Neuronal stem cell (in vitro differentiated cells): Measurements from ENCODE around the gene PGC.

Experiments
- DNase-seq: peaks from one replicate; pipeline ENCODE4 v3.0.0-alpha.2; 2013; ENCODE audit warnings: low spot score
- H2AFZ ChIP-seq: one replicate; pipeline ENCODE4 v1.6.1; 2013; ENCODE audit warnings: mild to moderate bottlenecking, low read length, inconsistent platforms
- H2AK5ac ChIP-seq: 2 replicates; pipeline ENCODE4 v1.6.1; 2013; ENCODE audit warnings: low read depth, mild to moderate bottlenecking, inconsistent platforms, low read length, moderate library complexity, mixed read lengths
- H2BK120ac ChIP-seq: 2 replicates; pipeline ENCODE4 v1.6.1; 2013; ENCODE audit warnings: low read depth, mild to moderate bottlenecking, inconsistent platforms, low read length, moderate library complexity, mixed read lengths
- H2BK12ac ChIP-seq: one replicate; pipeline ENCODE4 v1.6.1; 2013; ENCODE audit warnings: low read length, inconsistent platforms
- H2BK15ac ChIP-seq: 2 replicates; pipeline ENCODE4 v1.6.1; 2013; ENCODE audit warnings: mild to moderate bottlenecking, low read length, inconsistent platforms, mixed read lengths
- H2BK5ac ChIP-seq: one replicate; pipeline ENCODE4 v1.6.1; 2013; ENCODE audit warnings: inconsistent platforms, mild to moderate bottlenecking, low read length, moderate library complexity
- H3K14ac ChIP-seq: one replicate; pipeline ENCODE4 v1.6.1; 2013; ENCODE audit warnings: low read length, inconsistent platforms
- H3K18ac ChIP-seq: 2 replicates; pipeline ENCODE4 v1.6.1; 2013; ENCODE audit warnings: low read length, inconsistent platforms
- H3K23ac ChIP-seq: 2 replicates; pipeline ENCODE4 v1.6.1; 2013; ENCODE audit warnings: low read depth, mild to moderate bottlenecking, mixed read lengths, low read length, inconsistent platforms; ENCODE audit not compliant: poor library complexity
- H3K27ac ChIP-seq: replicated peaks from 3 replicates; pipeline ENCODE4 v1.5.1; 2013; ENCODE audit warnings: low read length, inconsistent platforms
- H3K27me3 ChIP-seq, 3 experiments: 2 replicates each; pipeline ENCODE4 v1.6.1; 2013; ENCODE audit warnings: low read length in 3 of 3, mild to moderate bottlenecking in 2 of 3, inconsistent platforms in 1 of 3, low read depth in 1 of 3, mixed read lengths in 1 of 3, moderate library complexity in 1 of 3; ENCODE audit not compliant: control insufficient read depth in 3 of 3, insufficient read depth in 3 of 3
- H3K36me3 ChIP-seq, 2 donors: replicated peaks in 1 of 2; 2 replicates each; pipeline ENCODE4 v1.6.1; 2013; ENCODE audit warnings: low read length in 2 of 2; ENCODE audit not compliant: control insufficient read depth in 2 of 2, insufficient read depth in 2 of 2
- H3K4ac ChIP-seq: 2 replicates; pipeline ENCODE4 v1.6.1; 2013; ENCODE audit warnings: inconsistent platforms, mild to moderate bottlenecking, low read length, moderate library complexity
- H3K4me1 ChIP-seq, 2 donors: 1 replicate in 1 of 2; 2 replicates in 1 of 2; pipeline ENCODE4 v1.6.1; 2013; ENCODE audit warnings: low read length in 2 of 2, low read depth in 1 of 2; ENCODE audit not compliant: control insufficient read depth in 2 of 2, insufficient read depth in 1 of 2
- H3K4me2 ChIP-seq: one replicate; pipeline ENCODE4 v1.6.1; 2013; ENCODE audit warnings: mild to moderate bottlenecking, low read length, inconsistent platforms; ENCODE audit not compliant: insufficient read depth, poor library complexity, severe bottlenecking
- H3K4me3 ChIP-seq, 2 donors: 2 replicates each; pipeline ENCODE4 v1.5.1; 2013; ENCODE audit warnings: low read length in 2 of 2, mild to moderate bottlenecking in 2 of 2, inconsistent platforms in 1 of 2, moderate library complexity in 1 of 2
- H3K79me1 ChIP-seq: one replicate; pipeline ENCODE4 v1.6.1; 2013; ENCODE audit warnings: low read depth, mild to moderate bottlenecking, inconsistent platforms, low read length, moderate library complexity
- H3K9ac ChIP-seq: one replicate; pipeline ENCODE4 v1.6.1; 2013; ENCODE audit warnings: mild to moderate bottlenecking, low read depth, low read length, inconsistent platforms; ENCODE audit not compliant: poor library complexity
- H3K9me3 ChIP-seq, 2 donors: replicated peaks in 1 of 2; 2 replicates each; pipeline versions ENCODE3 to v1.6.1; 2013; ENCODE audit warnings: low read length in 2 of 2, mild to moderate bottlenecking in 2 of 2, inconsistent platforms in 1 of 2, low read depth in 1 of 2, mixed read lengths in 1 of 2, moderate library complexity in 1 of 2; ENCODE audit not compliant: control insufficient read depth in 2 of 2, insufficient read depth in 1 of 2
- H4K8ac ChIP-seq: one replicate; pipeline ENCODE4 v1.6.1; 2013; ENCODE audit warnings: low read depth, mild to moderate bottlenecking, inconsistent platforms, low read length, moderate library complexity
- H4K91ac ChIP-seq: one replicate; pipeline ENCODE4 v1.6.1; 2013; ENCODE audit warnings: low read length, low read depth, mild to moderate bottlenecking, inconsistent platforms; ENCODE audit not compliant: poor library complexity
- WGBS, 2 donors: extraction: QIAGEN DNeasy Blood & Tissue Kit; methylation state at CpG; one replicate each; pipeline ENCODE4 v1.1.7; 2013; ENCODE audit warnings: missing lambda C conversion rate in 2 of 2, mixed read lengths in 1 of 2; ENCODE audit not compliant: insufficient read length in 2 of 2, insufficient replicate concordance in 1 of 2; ENCODE audit errors: extremely low coverage in 2 of 2; 5-methylcytosine and 5-hydroxymethylcytosine counted together

PGC gene

DNA sequence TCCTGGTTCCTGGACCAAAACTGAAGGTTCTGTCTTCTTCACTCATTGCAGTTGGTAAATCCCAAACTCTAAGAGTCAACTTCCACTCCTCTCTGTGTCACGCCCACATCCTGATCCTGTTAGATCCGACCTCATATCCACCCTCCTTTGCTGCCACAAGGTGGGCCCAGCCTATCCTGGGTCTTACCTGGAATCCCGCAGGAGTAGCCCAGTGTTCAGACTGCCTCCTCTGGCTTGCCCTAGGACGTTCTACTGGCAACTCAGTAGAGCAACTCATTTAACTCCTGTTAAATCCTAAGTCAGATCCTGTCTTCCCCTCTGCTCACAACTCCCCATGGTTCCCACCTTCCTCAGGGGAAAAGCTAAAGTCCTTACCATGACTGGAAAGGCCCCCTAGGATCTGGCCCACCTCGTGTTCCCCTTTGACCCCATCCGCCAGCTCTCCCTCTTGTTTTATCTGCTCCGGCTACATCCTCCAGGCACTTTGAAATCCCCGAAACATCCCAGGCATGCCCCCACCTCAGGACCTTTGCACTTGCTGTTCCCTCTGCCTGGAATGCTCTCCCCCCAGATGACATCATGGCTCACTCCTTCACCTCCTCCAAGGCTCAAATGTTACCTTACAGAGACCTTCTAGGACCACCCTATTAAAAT lies 55.6 kb downstream of the PGC start:
- WGBS, 2 donors = no CpG with 5 or more reads among the region's 8 CpGs
- no peak overlapping the region for H3K4ac ChIP-seq

DNA sequence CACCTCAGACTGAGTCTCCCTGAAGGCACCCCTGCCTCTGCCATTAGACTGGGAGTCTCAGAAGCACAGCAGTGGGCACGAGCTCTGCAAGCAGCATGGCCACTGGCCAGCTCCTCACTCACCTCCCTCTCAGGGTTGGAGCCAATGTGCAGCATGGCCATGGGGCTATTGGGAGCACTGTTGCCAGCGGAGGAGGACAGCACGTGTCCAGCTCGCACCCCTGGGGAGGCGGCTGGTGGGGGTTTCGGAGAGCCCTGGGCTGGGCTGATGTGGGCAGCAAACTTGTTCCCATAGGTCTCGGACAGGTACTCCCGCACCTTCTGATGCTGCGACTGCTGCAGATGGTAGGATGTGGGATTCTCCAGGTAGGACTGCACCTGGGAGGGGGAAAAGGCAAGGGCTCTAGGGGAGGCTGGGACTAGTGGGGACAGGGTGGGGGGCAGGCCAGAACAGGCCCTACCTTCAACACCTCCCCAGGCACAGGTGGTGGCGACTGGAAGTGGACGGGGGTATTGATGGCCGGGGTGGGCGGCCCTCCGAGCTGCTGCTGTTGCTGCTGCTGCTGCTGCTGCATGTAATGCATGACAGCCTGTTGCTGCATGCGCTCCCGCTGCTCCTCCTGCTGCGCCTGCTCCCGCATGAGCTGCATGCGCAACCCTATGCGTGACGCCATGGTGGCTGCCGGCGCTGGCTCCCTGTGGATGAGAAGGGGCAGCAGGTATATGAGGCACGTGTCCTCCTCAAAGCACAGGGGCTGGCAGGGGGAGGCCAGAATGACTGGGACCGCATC lies 56.5 kb downstream of the PGC start:
- DNase-seq = no peak

More for the DNA sequence above, 55.6 kb downstream of the PGC start:
- Histone ChIP-seq H2BK15ac (peak overlapping the region; percentile 88), H2BK120ac (no peak overlapping the region), H3K27ac (no peak overlapping the region), H2BK5ac (no peak overlapping the region), H4K8ac (no peak overlapping the region), H3K14ac (no peak overlapping the region), H3K4me2 (no peak overlapping the region), H3K36me3 (no peaks in the 10 kb centered on the region), H3K9ac (no peak overlapping the region), H3K18ac (no peak overlapping the region), H3K79me1 (no peaks in the 10 kb centered on the region), H3K27me3 (peaks cover 0 to 15% (median 0%) of the 10 kb centered on the region in 3 experiments), H3K4me1 (peaks cover 0 to 2% of the 10 kb centered on the region in 2 donors), H3K9me3 (no peaks in the 10 kb centered on the region), H2AFZ (no peak overlapping the region), H3K23ac (no peak overlapping the region), H4K91ac (no peak overlapping the region), H3K4me3 (no peak overlapping the region), H2BK12ac (no peak overlapping the region), H2AK5ac (no peak overlapping the region)
- no peak for DNase-seq

GRCh38 chr6:41689171-41690008 lies 57.8 kb downstream of the PGC start:
- Histone ChIP-seq H3K4me1 (peaks cover 0 to 2% of the 10 kb centered on the region in 2 donors), H3K14ac (no peak overlapping the region), H2BK120ac (no peak overlapping the region), H3K4me2 (no peak overlapping the region), H2BK15ac (no peak overlapping the region), H3K9ac (no peak overlapping the region), H3K27me3 (peaks cover 0 to 18% (median 0%) of the 10 kb centered on the region in 3 experiments), H2BK5ac (no peak overlapping the region), H3K18ac (no peak overlapping the region), H3K23ac (no peak overlapping the region), H3K9me3 (no peaks in the 10 kb centered on the region), H3K36me3 (no peaks in the 10 kb centered on the region), H4K91ac (no peak overlapping the region), H3K79me1 (no peaks in the 10 kb centered on the region), H3K27ac (no peak overlapping the region), H4K8ac (no peak overlapping the region), H3K4me3 (no peak overlapping the region), H2BK12ac (no peak overlapping the region), H2AFZ (no peak overlapping the region), H3K4ac (no peak overlapping the region), H2AK5ac (no peak overlapping the region)
- no CpG with 5 or more reads among the region's 9 CpGs for WGBS, 2 donors
- DNase-seq = no peak

More for the DNA sequence above, 56.5 kb downstream of the PGC start:
- no peak overlapping the region for H3K4ac ChIP-seq
- peak overlapping the region; percentile 63 for H3K9ac ChIP-seq
- H4K91ac ChIP-seq = peak overlapping the region; percentile 81
- peaks cover 0 to 16% (median 0%) of the 10 kb centered on the region in 3 experiments for H3K27me3 ChIP-seq
- no CpG with 5 or more reads among the region's 25 CpGs for WGBS, 2 donors
- H2AK5ac ChIP-seq = peak overlapping the region; percentile 88
- H3K4me1 ChIP-seq = peaks cover 0 to 2% of the 10 kb centered on the region in 2 donors
- H3K4me3 ChIP-seq = peak overlapping the region in 1 of 2 donors; percentile 70
- H2AFZ ChIP-seq = no peak overlapping the region
- H2BK15ac ChIP-seq = peak overlapping the region; percentile 88
- H3K4me2 ChIP-seq = no peak overlapping the region
- no peaks in the 10 kb centered on the region for H3K36me3 ChIP-seq
- H3K9me3 ChIP-seq = no peaks in the 10 kb centered on the region
- peak overlapping the region; percentile 83 for H3K14ac ChIP-seq
- no peak overlapping the region for H4K8ac ChIP-seq
- H3K23ac ChIP-seq = peak overlapping the region; percentile 87
- H3K27ac ChIP-seq = no peak overlapping the region
- no peak overlapping the region for H2BK12ac ChIP-seq
- H2BK120ac ChIP-seq = peak overlapping the region; percentile 11
- peak overlapping the region; percentile 71 for H3K18ac ChIP-seq
- no peak overlapping the region for H2BK5ac ChIP-seq
- no peaks in the 10 kb centered on the region for H3K79me1 ChIP-seq
